B cell (primary cell): ENCODE results near the gene CCDC88B. TPM values are rescaled to one million over a fixed set of nuclear protein-coding genes. Genes with fewer than 3 reads are reported as not detected.

Experiments used
- ATAC-seq: fragments of 200-7000 bp; cut with Tn5 transposase; one replicate; pipeline ENCODE4 v1.10.0; 2021; ENCODE audit warnings: low read depth, mild to moderate bottlenecking, moderate number of reproducible peaks, moderate library complexity
- CTCF ChIA-PET: fragments of 350-600 bp; sonication (Branson Sonifier 250); formaldehyde crosslinking; loops from one replicate; lab custom pipeline; 2021; ENCODE audit warnings: antibody characterized with exemption, inconsistent platforms; lab: Charles Lee
- POLR2A ChIA-PET: fragments of 350-600 bp; sonication (Branson Sonifier 250); formaldehyde crosslinking; loops from one replicate; lab custom pipeline; 2021; ENCODE audit warnings: antibody characterized with exemption; lab: Charles Lee
- DNase-seq: peaks from one replicate; pipeline ENCODE4 v3.0.0; 2013
- H2AFZ ChIP-seq: 2 replicates; pipeline ENCODE4 v1.6.1; 2012; ENCODE audit warnings: mild to moderate bottlenecking, low read depth, low read length; ENCODE audit not compliant: insufficient read depth, poor library complexity, severe bottlenecking
- H3K27ac ChIP-seq, 2 donors: 1 replicate in 1 of 2; 2 replicates in 1 of 2; pipeline ENCODE4 v1.5.1; 2012 to 2013; ENCODE audit warnings: low read length in 2 of 2, mild to moderate bottlenecking in 2 of 2, moderate library complexity in 1 of 2
- H3K27me3 ChIP-seq, 4 experiments: fragments of 200-600 bp in 1 of 4; sonication (generic) in 1 of 4; replicated peaks in 1 of 4; 1 replicate in 2 of 4; 2 replicates in 2 of 4; pipeline versions ENCODE4 v1.6.1 to v1.7.0; 2013 to 2016; ENCODE audit warnings: low read length in 3 of 4, mild to moderate bottlenecking in 2 of 4, mixed read lengths in 1 of 4, moderate library complexity in 1 of 4; ENCODE audit not compliant: insufficient read depth in 4 of 4, control insufficient read depth in 3 of 4; ENCODE audit errors: control extremely low read depth in 1 of 4
- H3K36me3 ChIP-seq, 2 experiments: replicated peaks in 1 of 2; 1 replicate in 1 of 2; 2 replicates in 1 of 2; pipeline versions ENCODE4 v1.6.1 to v1.7.1; 2013; ENCODE audit warnings: low read length in 1 of 2; ENCODE audit not compliant: insufficient read depth in 2 of 2, control insufficient read depth in 1 of 2; ENCODE audit errors: control extremely low read depth in 1 of 2, extremely low read depth in 1 of 2
- H3K4me1 ChIP-seq, 2 donors: fragments of 200-600 bp in 1 of 2; sonication (generic) in 1 of 2; 1 replicate in 1 of 2; 2 replicates in 1 of 2; pipeline versions ENCODE4 v1.5.1 to v1.6.1; 2013 to 2017; ENCODE audit warnings: low read length in 2 of 2; ENCODE audit not compliant: control insufficient read depth in 2 of 2, insufficient read depth in 2 of 2
- H3K4me2 ChIP-seq: replicated peaks from 2 replicates; pipeline ENCODE3; 2012; ENCODE audit warnings: mild to moderate bottlenecking, low read depth, low read length; ENCODE audit not compliant: poor library complexity, severe bottlenecking
- H3K4me3 ChIP-seq, 5 experiments: fragments of 200-600 bp in 1 of 5; sonication (generic) in 1 of 5; 1 replicate in 3 of 5; 2 replicates in 2 of 5; pipeline versions ENCODE4 v1.5.1 to v1.7.0; 2011 to 2016; ENCODE audit warnings: low read length in 4 of 5, mild to moderate bottlenecking in 4 of 5, low read depth in 2 of 5, control low read depth in 1 of 5, moderate library complexity in 1 of 5; ENCODE audit not compliant: insufficient read depth in 1 of 5; ENCODE audit errors: control extremely low read depth in 1 of 5, extremely low read depth in 1 of 5
- H3K79me2 ChIP-seq: fragments of 200-600 bp; sonication (generic); one replicate; pipeline ENCODE4 v1.6.0; 2016; ENCODE audit warnings: low read length; ENCODE audit not compliant: control insufficient read depth, insufficient read depth
- H3K9ac ChIP-seq: fragments of 200-600 bp; sonication (generic); 2 replicates; pipeline ENCODE4 v1.6.1; 2017; ENCODE audit warnings: mild to moderate bottlenecking, low read length, moderate library complexity
- H3K9me3 ChIP-seq, 3 donors: one replicate each; pipeline versions ENCODE4 v1.6.1 to v1.7.1; 2013; ENCODE audit warnings: low read length in 2 of 3; ENCODE audit not compliant: control insufficient read depth in 2 of 3, insufficient read depth in 1 of 3; ENCODE audit errors: control extremely low read depth in 1 of 3
- H4K20me1 ChIP-seq: 2 replicates; pipeline ENCODE4 v1.6.0; 2012; ENCODE audit warnings: mild to moderate bottlenecking, low read length; ENCODE audit not compliant: insufficient read depth, control insufficient read depth, poor library complexity, severe bottlenecking
- H3K27ac Mint-ChIP-seq: one replicate; pipeline ENCODE4 v1.8.0; 2021; ENCODE audit warnings: mixed read lengths
- H3K27me3 Mint-ChIP-seq: one replicate; pipeline ENCODE4 v1.8.0; 2021; ENCODE audit warnings: mixed read lengths
- H3K4me1 Mint-ChIP-seq: one replicate; pipeline ENCODE4 v1.8.0; 2021; ENCODE audit warnings: mixed read lengths
- H3K4me3 Mint-ChIP-seq: one replicate; pipeline ENCODE4 v1.8.0; 2021; ENCODE audit warnings: mixed read lengths
- H3K9me3 Mint-ChIP-seq: one replicate; pipeline ENCODE4 v1.8.0; 2022; ENCODE audit warnings: mixed read lengths; ENCODE audit not compliant: insufficient read depth
- CTCF ChIP-seq: fragments of 200-600 bp; IDR thresholded peaks from one replicate; pipeline ENCODE4 v1.8.0; 2022; ENCODE audit warnings: antibody characterized with exemption, mild to moderate bottlenecking
- EZH2 ChIP-seq: IDR thresholded peaks from 2 replicates; pipeline ENCODE4 v1.6.1; 2012; ENCODE audit warnings: borderline replicate concordance, low read depth, mild to moderate bottlenecking, moderate library complexity, low read length; ENCODE audit not compliant: insufficient read depth, poor library complexity, severe bottlenecking
- WGBS: methylation state at CpG from one replicate; pipeline ENCODE4 v1.1.5; 2013; ENCODE audit warnings: missing lambda C conversion rate; ENCODE audit not compliant: insufficient coverage; 5-methylcytosine and 5-hydroxymethylcytosine counted together
- intact Hi-C: fragments of 100-400 bp; cut with micrococcal nuclease; formaldehyde crosslinking; loops from one replicate; pipeline ENCODE4 v1.10.0; 2022
- polyA plus RNA-seq: library from polyadenylated mRNA; depleted of rRNA; stranded (reverse); fragments of >200 nt; gene quantifications from 2 replicates; pipeline ENCODE4 v1.2.3, GENCODE V29; 2012
- total RNA-seq, 2 donors: library from RNA; stranded (reverse); fragments of 120-200 nt in 1 of 2; gene quantifications; 1 replicate in 1 of 2; 2 replicates in 1 of 2; pipeline versions ENCODE4 v1.2.3 to v1.2.4, GENCODE V29; 2013 to 2022

The CCDC88B gene
- total and polyA plus RNA-seq, 2 donors (not counting 1 experiment from before 2014, with no cell fraction given), result 172 to 208 TPM

DNA sequence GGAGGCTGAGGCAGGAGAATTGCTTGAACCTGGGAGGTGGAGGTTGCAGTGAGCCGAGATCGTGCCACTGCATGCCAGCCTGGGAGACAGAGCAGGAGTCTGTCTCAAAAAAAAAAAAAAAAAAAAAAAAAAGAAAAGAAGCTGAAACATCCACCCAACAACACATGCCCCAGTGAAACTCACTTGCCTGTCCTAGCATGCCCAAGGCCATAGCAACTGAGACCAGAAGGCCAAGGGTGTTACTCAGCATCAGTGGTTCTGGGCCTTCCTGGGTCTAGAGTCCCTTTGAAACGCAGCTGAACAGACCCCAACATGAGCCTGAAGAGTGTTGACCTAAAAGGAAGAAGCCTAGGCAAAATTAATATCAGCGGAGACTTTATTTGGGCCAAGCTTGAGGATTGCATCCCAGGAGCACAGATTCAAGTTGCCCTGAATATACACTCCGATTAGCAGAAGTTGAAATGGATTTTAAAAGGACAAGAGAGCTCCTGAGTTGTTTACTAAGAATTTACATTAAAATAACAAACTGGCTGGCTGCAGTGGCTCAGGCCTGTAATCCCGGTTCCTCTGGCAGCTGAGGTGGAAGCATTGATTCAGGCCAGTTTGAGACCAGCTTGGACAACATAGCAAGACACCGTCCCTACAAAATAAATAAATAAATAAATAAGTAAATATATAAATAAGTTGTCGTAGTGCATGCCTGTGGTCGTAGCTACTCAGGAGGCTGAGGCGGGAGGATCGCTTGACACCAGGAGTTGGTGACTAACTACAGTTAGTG, 15.1 kb upstream of the CCDC88B start:
- no peaks in the 10 kb centered on the region for H4K20me1 ChIP-seq
- no peaks in the 10 kb centered on the region for H3K9me3 ChIP-seq
- ChIA-PET CTCF (interaction anchor here (0.7 to 3.3 kb wide), 5 partner anchors 21 to 364 kb away, joined by 3 to 12 read pairs (median 3); no protein-coding TSS in a partner anchor), POLR2A (no interaction called here)
- no peak overlapping the region for H3K27ac ChIP-seq
- ATAC-seq (no peak), DNase-seq (no peak)
- no peaks in the 10 kb centered on the region for H3K9me3 Mint-ChIP-seq
- WGBS, result 91% methylated on average over 5 of the region's 11 CpGs
- no peaks in the 10 kb centered on the region for H3K27me3 Mint-ChIP-seq
- no peak overlapping the region for H3K4me3 ChIP-seq
- H2AFZ ChIP-seq, result no peak overlapping the region
- intact Hi-C loops, result no loop called here
- TF ChIP-seq CTCF (no peak), EZH2 (no peak)
- H3K4me3 Mint-ChIP-seq, result no peak overlapping the region
- H3K4me1 Mint-ChIP-seq, result peaks cover 6% of the 10 kb centered on the region
- no peak overlapping the region for H3K27ac Mint-ChIP-seq
- no peaks in the 10 kb centered on the region for H3K79me2 ChIP-seq
- no peaks in the 10 kb centered on the region for H3K27me3 ChIP-seq
- no peak overlapping the region for H3K4me2 ChIP-seq
- no peak overlapping the region for H3K9ac ChIP-seq
- peaks cover 0 to 7% of the 10 kb centered on the region in 2 experiments for H3K36me3 ChIP-seq
- no peaks in the 10 kb centered on the region for H3K4me1 ChIP-seq

DNA sequence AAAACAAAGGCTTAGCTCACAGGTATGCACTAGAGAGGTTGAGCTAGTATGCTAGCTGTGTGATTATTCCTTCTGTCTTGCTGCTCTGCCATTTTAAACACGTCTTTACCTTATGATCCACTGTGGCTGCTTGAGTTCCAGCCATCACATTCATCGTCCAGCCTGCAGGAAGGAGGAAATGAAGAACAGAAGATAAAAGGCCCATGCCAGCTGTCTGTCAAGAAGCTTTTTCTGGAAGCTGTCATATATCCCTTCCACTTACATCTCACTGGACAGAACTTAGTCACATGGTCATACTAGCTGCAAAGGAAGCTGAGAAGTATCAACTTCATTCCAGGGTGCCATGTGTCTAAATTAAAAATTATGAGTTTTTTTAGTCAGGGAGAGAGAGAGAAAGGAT, 12.6 kb upstream of the CCDC88B start:
- H3K9me3 Mint-ChIP-seq, result no peaks in the 10 kb centered on the region
- Histone ChIP-seq H2AFZ (no peak overlapping the region), H3K9ac (no peak overlapping the region), H3K4me3 (no peak overlapping the region), H3K4me2 (no peak overlapping the region), H3K9me3 (no peaks in the 10 kb centered on the region), H4K20me1 (no peaks in the 10 kb centered on the region), H3K27ac (no peak overlapping the region), H3K4me1 (peaks cover 11 to 14% of the 10 kb centered on the region in 2 donors), H3K79me2 (peaks cover 6% of the 10 kb centered on the region), H3K36me3 (peaks cover 0 to 4% of the 10 kb centered on the region in 2 experiments), H3K27me3 (no peaks in the 10 kb centered on the region)
- ChIA-PET POLR2A (no interaction called here), CTCF (interaction anchor here (0.6 to 1.1 kb wide), 3 partner anchors 10 to 28 kb away, joined by 3 to 5 read pairs (median 4); partner anchors contain the start of genes PRDX5 and TRMT112)
- peaks cover 11% of the 10 kb centered on the region for H3K4me1 Mint-ChIP-seq
- H3K27ac Mint-ChIP-seq, result no peak overlapping the region
- intact Hi-C loops, result no loop called here
- no peaks in the 10 kb centered on the region for H3K27me3 Mint-ChIP-seq
- no peak overlapping the region for H3K4me3 Mint-ChIP-seq
- DNase-seq (no peak), ATAC-seq (no peak)
- 100% methylated on average over 2 of the region's 2 CpGs for WGBS
- TF ChIP-seq CTCF (no peak), EZH2 (no peak)
